ENCODE results near the gene WNT8A.

DNA sequence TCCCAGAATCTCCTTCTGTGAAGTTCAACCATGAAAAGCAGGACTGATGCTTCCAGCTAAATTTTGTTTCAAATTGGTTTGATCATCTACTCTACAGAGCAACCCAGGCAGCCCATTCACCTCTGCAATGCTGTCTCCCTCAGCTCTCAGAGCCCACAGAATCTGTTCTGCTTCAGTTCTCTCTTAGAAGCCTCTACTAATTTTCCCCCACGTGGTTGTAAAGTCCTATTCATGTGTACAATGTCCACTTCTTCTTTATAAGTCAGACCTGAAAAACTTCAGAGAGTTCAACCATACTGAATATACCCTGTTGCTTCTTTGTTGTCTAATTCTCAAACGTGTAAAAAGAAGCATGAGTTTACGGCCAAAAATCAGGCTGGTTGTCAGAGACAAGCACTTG is 29.6 kb upstream of the WNT8A start:
- TF ChIP-seq POLR2AphosphoS5 (IDR thresholded peaks at IDR 0.05; ENCODE audit: low read depth, low read length) (no peak), SIN3A (IDR thresholded peaks at IDR 0.05; ENCODE audit: borderline replicate concordance, insufficient read depth, low read depth, low read length) (no peak)
- TF ChIP-seq, protein P1, sequence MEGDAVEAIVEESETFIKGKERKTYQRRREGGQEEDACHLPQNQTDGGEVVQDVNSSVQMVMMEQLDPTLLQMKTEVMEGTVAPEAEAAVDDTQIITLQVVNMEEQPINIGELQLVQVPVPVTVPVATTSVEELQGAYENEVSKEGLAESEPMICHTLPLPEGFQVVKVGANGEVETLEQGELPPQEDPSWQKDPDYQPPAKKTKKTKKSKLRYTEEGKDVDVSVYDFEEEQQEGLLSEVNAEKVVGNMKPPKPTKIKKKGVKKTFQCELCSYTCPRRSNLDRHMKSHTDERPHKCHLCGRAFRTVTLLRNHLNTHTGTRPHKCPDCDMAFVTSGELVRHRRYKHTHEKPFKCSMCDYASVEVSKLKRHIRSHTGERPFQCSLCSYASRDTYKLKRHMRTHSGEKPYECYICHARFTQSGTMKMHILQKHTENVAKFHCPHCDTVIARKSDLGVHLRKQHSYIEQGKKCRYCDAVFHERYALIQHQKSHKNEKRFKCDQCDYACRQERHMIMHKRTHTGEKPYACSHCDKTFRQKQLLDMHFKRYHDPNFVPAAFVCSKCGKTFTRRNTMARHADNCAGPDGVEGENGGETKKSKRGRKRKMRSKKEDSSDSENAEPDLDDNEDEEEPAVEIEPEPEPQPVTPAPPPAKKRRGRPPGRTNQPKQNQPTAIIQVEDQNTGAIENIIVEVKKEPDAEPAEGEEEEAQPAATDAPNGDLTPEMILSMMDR (IDR thresholded peaks at IDR 0.05) = no peak
